HG03064 (cell line): ENCODE data around the gene ENOX2.

Experiments used
- ATAC-seq: cut with Tn5 transposase; IDR thresholded peaks from one replicate; pipeline ENCODE4 v1.9.1; 2021; ENCODE audit warnings: low read depth; ENCODE audit not compliant: unreplicated experiment

The ENOX2 gene

GRCh38 chrX:130885996-130886395, 17.0 kb downstream of the ENOX2 start:
- ATAC-seq, result no peak

- ATAC-seq, result no peak
These were observed 17.5 kb downstream of the ENOX2 start for GRCh38 chrX:130885508-130885907.

- ATAC-seq, result no peak
These were observed 18.4 kb downstream of the ENOX2 start for GRCh38 chrX:130884627-130885026.

GRCh38 chrX:130879869-130880268, 23.1 kb downstream of the ENOX2 start:
- ATAC-seq, result no peak

- ATAC-seq, result no peak
These were observed 24.4 kb downstream of the ENOX2 start for GRCh38 chrX:130878350-130879341.

- ATAC-seq, result no peak
These were observed 25.1 kb downstream of the ENOX2 start for GRCh38 chrX:130877892-130878341.

- no peak for ATAC-seq
These were observed 26.8 kb downstream of the ENOX2 start for GRCh38 chrX:130876226-130876625.

GRCh38 chrX:130874751-130875150, 28.3 kb downstream of the ENOX2 start:
- no peak for ATAC-seq

- no peak for ATAC-seq
These were observed 33.8 kb downstream of the ENOX2 start for GRCh38 chrX:130869239-130869638.

GRCh38 chrX:130861462-130861861, 41.5 kb downstream of the ENOX2 start:
- ATAC-seq, result no peak

GRCh38 chrX:130857207-130857606, 45.8 kb downstream of the ENOX2 start:
- peak; percentile 94 for ATAC-seq

GRCh38 chrX:130851569-130851968, 51.4 kb downstream of the ENOX2 start:
- no peak for ATAC-seq

GRCh38 chrX:130848763-130849162, 54.2 kb downstream of the ENOX2 start:
- ATAC-seq, result no peak

GRCh38 chrX:130846746-130847145, 56.3 kb downstream of the ENOX2 start:
- ATAC-seq, result no peak

- ATAC-seq, result no peak
These were observed 61.2 kb downstream of the ENOX2 start for GRCh38 chrX:130841776-130842175.

GRCh38 chrX:130840345-130840744, 62.7 kb downstream of the ENOX2 start:
- no peak for ATAC-seq

GRCh38 chrX:130836447-130836846, 66.6 kb downstream of the ENOX2 start:
- no peak for ATAC-seq

- no peak for ATAC-seq
These were observed 68.2 kb downstream of the ENOX2 start for GRCh38 chrX:130834830-130835229.

- no peak for ATAC-seq
These were observed 68.9 kb downstream of the ENOX2 start for GRCh38 chrX:130834149-130834548.

- no peak for ATAC-seq
These were observed 71.7 kb downstream of the ENOX2 start for GRCh38 chrX:130831347-130831722.

- ATAC-seq, result no peak
These were observed 72.2 kb downstream of the ENOX2 start for GRCh38 chrX:130830599-130831346.
